Measurements from ENCODE around the gene SMIM21. TPM values are rescaled to one million over a fixed set of nuclear protein-coding genes. Genes with fewer than 3 reads are reported as not detected.

Gene SMIM21
- total RNA-seq, 1 donor from 2014 or later: not detected

GRCh38 chr18:75375341-75375740, 52.2 kb downstream of the SMIM21 start:
- intact Hi-C loops (cut with DNase I): no loop called here
- no peak for TF ChIP-seq CTCF (IDR thresholded peaks at IDR 0.05)
- Histone ChIP-seq H3K4me3 (no peak overlapping the region), H3K36me3 (no peaks in the 10 kb centered on the region), H3K27me3 (no peaks in the 10 kb centered on the region), H3K9me3 (no peaks in the 10 kb centered on the region), H3K4me1 (no peaks in the 10 kb centered on the region), H3K27ac (no peak overlapping the region)
- DNase-seq (no peak), ATAC-seq (no peak)

GRCh38 chr18:75374466-75374865, 53.0 kb downstream of the SMIM21 start:
- TF ChIP-seq CTCF (IDR thresholded peaks at IDR 0.05): no peak
- Histone ChIP-seq H3K36me3 (no peaks in the 10 kb centered on the region), H3K9me3 (no peaks in the 10 kb centered on the region), H3K4me1 (no peaks in the 10 kb centered on the region), H3K27ac (no peak overlapping the region), H3K4me3 (no peak overlapping the region), H3K27me3 (no peaks in the 10 kb centered on the region)
- intact Hi-C loops (cut with DNase I): no loop called here
- ATAC-seq: no peak
- DNase-seq: no peak

- H3K27ac ChIP-seq: no peak overlapping the region
- H3K9me3 ChIP-seq: no peaks in the 10 kb centered on the region
- no peaks in the 10 kb centered on the region for H3K27me3 ChIP-seq
- no peak for TF ChIP-seq CTCF (IDR thresholded peaks at IDR 0.05)
- no peaks in the 10 kb centered on the region for H3K36me3 ChIP-seq
- ATAC-seq (no peak), DNase-seq (no peak)
- no peak overlapping the region for H3K4me3 ChIP-seq
- no peaks in the 10 kb centered on the region for H3K4me1 ChIP-seq
- intact Hi-C loops (cut with DNase I): no loop called here
Observed at GRCh38 chr18:75369026-75369721, 58.3 kb downstream of the SMIM21 start.

GRCh38 chr18:75365837-75366236, 61.7 kb downstream of the SMIM21 start:
- Histone ChIP-seq H3K9me3 (no peaks in the 10 kb centered on the region), H3K36me3 (no peaks in the 10 kb centered on the region), H3K4me1 (no peaks in the 10 kb centered on the region), H3K27me3 (no peaks in the 10 kb centered on the region), H3K4me3 (no peak overlapping the region), H3K27ac (no peak overlapping the region)
- ATAC-seq: no peak
- intact Hi-C loops (cut with DNase I): no loop called here
- peak; percentile 17 for TF ChIP-seq CTCF (IDR thresholded peaks at IDR 0.05)
- DNase-seq: no peak

GRCh38 chr18:75365254-75365629, 62.3 kb downstream of the SMIM21 start:
- H3K4me3 ChIP-seq: no peak overlapping the region
- intact Hi-C loops (cut with DNase I): no loop called here
- no peak for ATAC-seq
- no peaks in the 10 kb centered on the region for H3K9me3 ChIP-seq
- no peaks in the 10 kb centered on the region for H3K36me3 ChIP-seq
- DNase-seq: no peak
- no peaks in the 10 kb centered on the region for H3K4me1 ChIP-seq
- no peak for TF ChIP-seq CTCF (IDR thresholded peaks at IDR 0.05)
- H3K27me3 ChIP-seq: no peaks in the 10 kb centered on the region
- H3K27ac ChIP-seq: no peak overlapping the region

Measured in upper lobe of right lung (tissue), 1 donor.